CD4-positive, alpha-beta T cell treated with Interleukin-12 subunit alpha and Interleukin-12 subunit beta, for 1 hour (primary cell): Measurements from ENCODE around the gene SLC38A6.
A peak's percentile ranks its signal among the peaks of the same experiment; 100 is the strongest.

ENCODE experiments used
- DNase-seq: peaks from one replicate; pipeline ENCODE4 v3.0.0-alpha.2; 2020

SLC38A6 gene

GRCh38 chr14:60981633-60982455 lies 799 bp downstream of the SLC38A6 start:
- DNase-seq, result peak; percentile 2

GRCh38 chr14:60984196-60984595 lies 3.2 kb downstream of the SLC38A6 start:
- no peak for DNase-seq

GRCh38 chr14:60986500-60986899 lies 5.5 kb downstream of the SLC38A6 start:
- DNase-seq, result no peak

- no peak for DNase-seq
Measured at GRCh38 chr14:60989599-60989998, 8.6 kb downstream of the SLC38A6 start.

GRCh38 chr14:60998617-60999016 lies 17.6 kb downstream of the SLC38A6 start:
- no peak for DNase-seq

- no peak for DNase-seq
Measured at GRCh38 chr14:60999536-60999935, 18.5 kb downstream of the SLC38A6 start.

- no peak for DNase-seq
Measured at GRCh38 chr14:61003571-61003970, 22.5 kb downstream of the SLC38A6 start.

- no peak for DNase-seq
Measured at GRCh38 chr14:61019537-61019936, 38.5 kb downstream of the SLC38A6 start.

GRCh38 chr14:61025251-61026223 lies 44.5 kb downstream of the SLC38A6 start:
- peak; percentile 62 for DNase-seq

GRCh38 chr14:61026526-61026925 lies 45.5 kb downstream of the SLC38A6 start:
- no peak for DNase-seq

GRCh38 chr14:61031026-61031425 lies 50.0 kb downstream of the SLC38A6 start:
- DNase-seq, result no peak

GRCh38 chr14:61033054-61033453 lies 52.0 kb downstream of the SLC38A6 start:
- DNase-seq, result no peak

- no peak for DNase-seq
Measured at GRCh38 chr14:61033855-61034254, 52.8 kb downstream of the SLC38A6 start.

GRCh38 chr14:61034416-61035120 lies 53.5 kb downstream of the SLC38A6 start:
- no peak for DNase-seq

- DNase-seq, result no peak
Measured at GRCh38 chr14:61037215-61037614, 56.2 kb downstream of the SLC38A6 start.

- no peak for DNase-seq
Measured at GRCh38 chr14:61041704-61042103, 60.7 kb downstream of the SLC38A6 start.

- no peak for DNase-seq
Measured at GRCh38 chr14:61042220-61042619, 61.2 kb downstream of the SLC38A6 start.

GRCh38 chr14:61043506-61043905 lies 62.5 kb downstream of the SLC38A6 start:
- no peak for DNase-seq

- DNase-seq, result no peak
Measured at GRCh38 chr14:61047021-61047420, 66.0 kb downstream of the SLC38A6 start.

GRCh38 chr14:61048640-61049039 lies 67.6 kb downstream of the SLC38A6 start:
- no peak for DNase-seq

- DNase-seq, result no peak
Measured at GRCh38 chr14:61050417-61050816, 69.4 kb downstream of the SLC38A6 start.

- DNase-seq, result no peak
Measured at GRCh38 chr14:61051051-61051450, 70.0 kb downstream of the SLC38A6 start.

GRCh38 chr14:61051621-61052020 lies 70.6 kb downstream of the SLC38A6 start:
- DNase-seq, result no peak
